DMS 273 (cell line): Measurements from ENCODE around the gene SFI1.
A peak's percentile ranks its signal among the peaks of the same experiment; 100 is the strongest.
"Not testable (repeated sequence)": the region's sequence is repeated elsewhere in the genome, so short reads cannot be mapped to it uniquely, and the experiment has no call there.

Experiments used
- DNase-seq: peaks from one replicate; lab custom pipeline; 2025; ENCODE audit not compliant: unreplicated experiment; lab: John Stamatoyannopoulos, UW

The SFI1 gene

GRCh38 chr22:31490496-31490925 lies 5.8 kb upstream of the SFI1 start:
- peak; percentile 57 for DNase-seq

DNA sequence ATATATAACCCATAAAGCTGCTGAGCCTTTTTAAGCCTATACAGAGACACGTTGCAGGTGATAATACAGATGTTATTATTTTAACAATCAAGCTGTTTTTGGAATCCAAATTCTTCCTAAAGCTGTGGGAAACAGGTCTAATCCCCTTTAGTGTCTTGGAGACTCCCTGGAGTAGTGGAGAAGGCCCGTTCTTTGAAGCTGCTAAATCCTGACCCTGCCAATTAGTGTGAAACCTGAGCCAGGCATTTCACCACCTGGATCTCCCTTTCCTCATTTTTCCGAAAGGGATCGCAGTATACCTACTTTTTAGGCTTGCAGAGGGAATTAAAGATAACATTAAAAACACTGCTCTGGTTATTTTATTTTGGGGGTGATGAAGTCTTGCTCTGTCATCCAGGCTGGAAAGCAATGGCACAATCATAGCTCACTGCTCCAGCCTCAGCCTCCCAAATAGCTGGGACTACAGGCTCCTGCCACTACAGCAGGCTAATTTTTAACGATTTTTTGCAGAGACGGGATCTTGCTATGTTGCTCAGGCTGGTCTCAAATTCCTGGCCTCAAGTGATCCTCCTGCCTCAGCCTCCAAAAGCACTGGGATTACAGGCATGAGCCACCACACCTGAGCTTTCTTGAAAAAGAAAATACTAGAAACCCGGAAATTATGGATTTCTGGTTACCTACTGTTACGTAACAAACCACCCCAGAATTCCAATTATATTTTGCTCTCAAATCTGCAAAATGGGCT lies 4.9 kb upstream of the SFI1 start:
- DNase-seq: peak; percentile 26

GRCh38 chr22:31492151-31492550 lies 4.2 kb upstream of the SFI1 start:
- DNase-seq: no peak

DNA sequence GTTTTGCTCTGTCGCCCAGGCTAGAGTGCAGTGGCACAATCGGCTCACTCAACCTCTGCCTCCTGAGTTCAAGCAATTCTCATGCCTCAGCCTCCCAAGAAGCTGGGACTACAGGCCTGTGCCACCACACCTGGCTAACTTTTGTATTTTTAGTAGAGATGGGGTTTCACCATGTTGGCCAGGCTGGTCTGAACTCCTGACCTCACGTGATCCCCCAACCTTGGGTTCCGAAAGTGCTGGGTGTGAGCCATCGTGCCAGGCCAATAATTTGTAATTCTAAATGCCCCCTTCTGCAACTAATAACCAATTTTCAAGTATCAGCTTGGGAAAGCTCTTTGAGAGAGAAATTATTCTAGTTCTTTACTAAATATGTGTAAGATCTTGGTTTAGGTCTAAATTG lies 3.0 kb upstream of the SFI1 start:
- DNase-seq: not testable (repeated sequence)

DNA sequence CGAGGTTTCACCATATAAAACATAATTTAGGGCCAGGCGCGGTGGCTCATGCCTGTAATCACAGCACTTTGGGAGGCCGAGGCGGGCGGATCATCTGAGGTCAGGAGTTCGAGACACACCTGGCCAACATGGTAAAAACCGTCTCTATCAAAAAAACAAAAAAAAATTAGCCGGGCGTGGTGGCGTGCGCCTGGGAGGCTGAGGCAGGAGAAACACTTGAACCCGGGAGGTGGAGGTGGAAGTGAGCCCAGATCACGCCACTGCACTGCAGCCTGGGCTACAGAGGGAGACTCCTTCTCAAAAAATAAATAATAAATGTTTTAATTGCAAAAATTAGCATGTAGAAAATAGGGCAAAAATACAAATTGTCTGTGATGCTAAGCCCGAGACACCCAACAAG lies 993 bp upstream of the SFI1 start:
- DNase-seq: no peak

- peak; percentile 57 for DNase-seq
These were observed 405 bp downstream of the SFI1 start for GRCh38 chr22:31496735-31497146.

- DNase-seq: no peak
These were observed 1.0 kb downstream of the SFI1 start for GRCh38 chr22:31497148-31497938.

DNA sequence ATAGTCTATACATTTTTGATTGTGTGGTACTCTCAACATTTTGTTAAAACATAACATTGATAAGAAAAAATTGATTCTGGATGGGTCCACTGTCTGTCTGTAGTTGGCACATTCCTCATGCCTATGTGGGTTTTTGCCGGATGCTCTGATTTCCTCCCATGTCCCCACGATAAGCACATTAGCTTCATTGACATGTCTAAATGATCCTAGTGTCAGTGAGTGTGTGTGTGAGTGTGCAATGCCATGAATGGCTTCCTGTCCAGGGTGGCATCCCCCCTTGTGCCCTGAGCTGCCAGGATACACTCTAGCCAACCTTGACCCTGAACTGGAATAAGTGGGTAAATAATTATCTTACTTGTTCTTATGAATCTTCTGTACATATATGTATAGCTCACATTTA lies 5.4 kb downstream of the SFI1 start:
- DNase-seq: no peak

- DNase-seq: no peak
These were observed 7.1 kb downstream of the SFI1 start for GRCh38 chr22:31503211-31503964.

DNA sequence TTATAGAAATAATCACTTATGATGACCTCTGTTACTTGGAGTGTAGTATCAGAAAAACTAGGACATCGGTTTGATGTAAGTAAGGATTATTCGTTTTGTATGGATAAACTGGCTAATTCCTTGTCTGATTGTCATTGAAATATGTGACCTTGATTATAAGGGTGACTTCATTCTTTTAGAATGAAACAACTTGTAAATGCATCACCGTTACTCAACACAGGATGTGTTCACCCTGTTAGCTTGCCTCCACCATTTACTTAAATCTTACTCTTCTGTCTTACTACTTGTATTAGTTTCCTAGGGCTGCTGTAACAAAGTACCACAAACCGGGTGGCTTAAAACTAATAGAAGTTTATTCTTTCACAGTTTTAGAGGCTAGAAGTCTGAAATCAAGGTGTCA lies 7.9 kb downstream of the SFI1 start:
- DNase-seq: no peak

- not testable (repeated sequence) for DNase-seq
These were observed 11.2 kb downstream of the SFI1 start for GRCh38 chr22:31507517-31507916.

DNA sequence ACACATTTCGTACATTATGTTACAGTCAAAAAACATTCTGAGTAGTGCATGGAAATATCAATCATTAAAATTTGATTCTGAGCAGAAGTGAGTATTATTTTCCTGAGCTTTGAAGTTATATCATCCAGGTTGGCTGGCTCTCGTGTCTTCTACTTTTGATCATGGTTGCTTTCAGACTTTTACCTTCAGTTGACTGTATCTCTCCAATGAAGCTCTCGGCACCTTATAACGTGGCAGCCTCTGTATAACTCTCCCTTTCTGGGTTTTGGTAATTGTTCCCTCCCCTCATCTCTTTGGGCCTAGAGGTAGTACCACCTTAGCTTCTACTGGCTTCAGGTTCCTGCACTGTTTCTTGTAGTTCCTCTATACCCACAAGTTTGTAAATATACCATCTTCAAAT lies 12.2 kb downstream of the SFI1 start:
- no peak for DNase-seq

GRCh38 chr22:31509061-31509762 lies 12.9 kb downstream of the SFI1 start:
- DNase-seq: no peak

DNA sequence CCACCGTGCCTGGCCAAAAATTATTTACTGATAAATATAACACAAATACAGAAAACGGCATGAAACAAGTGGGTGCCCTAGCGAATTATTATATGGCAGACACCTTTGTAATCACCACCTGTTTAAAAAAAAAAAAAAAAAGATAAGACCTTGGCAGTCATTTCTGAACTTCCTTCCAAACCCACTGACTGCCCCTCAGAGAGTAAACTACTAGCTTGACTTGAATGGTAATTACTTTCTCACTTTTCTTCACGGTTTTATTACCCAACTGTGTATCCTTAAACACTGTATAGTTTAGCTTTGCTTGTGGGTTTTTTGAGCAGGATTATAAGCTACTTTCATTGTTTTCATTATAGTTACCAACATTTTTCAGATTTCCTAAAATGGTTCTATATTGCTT lies 23.7 kb downstream of the SFI1 start:
- DNase-seq: no peak

GRCh38 chr22:31524132-31524531 lies 27.8 kb downstream of the SFI1 start:
- not testable (repeated sequence) for DNase-seq

DNA sequence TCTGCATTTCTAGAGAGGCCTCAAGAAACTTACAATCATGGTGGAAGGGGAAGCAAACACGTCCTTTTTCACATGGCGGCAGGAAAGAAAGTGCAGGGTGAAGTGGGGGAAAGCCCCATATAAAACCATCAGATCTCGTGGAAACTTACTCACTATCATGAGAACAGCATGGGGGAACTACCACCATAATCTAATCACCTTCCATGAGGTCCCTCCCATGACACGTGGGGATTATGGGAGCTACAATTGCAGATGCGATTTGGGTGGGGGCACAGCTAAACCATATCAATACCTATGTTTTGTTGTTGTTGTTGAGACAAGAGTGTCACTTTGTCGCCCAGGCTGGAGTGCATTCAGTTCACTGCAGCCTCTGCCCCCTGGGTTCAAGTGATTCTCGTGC lies 29.9 kb downstream of the SFI1 start:
- no peak for DNase-seq

DNA sequence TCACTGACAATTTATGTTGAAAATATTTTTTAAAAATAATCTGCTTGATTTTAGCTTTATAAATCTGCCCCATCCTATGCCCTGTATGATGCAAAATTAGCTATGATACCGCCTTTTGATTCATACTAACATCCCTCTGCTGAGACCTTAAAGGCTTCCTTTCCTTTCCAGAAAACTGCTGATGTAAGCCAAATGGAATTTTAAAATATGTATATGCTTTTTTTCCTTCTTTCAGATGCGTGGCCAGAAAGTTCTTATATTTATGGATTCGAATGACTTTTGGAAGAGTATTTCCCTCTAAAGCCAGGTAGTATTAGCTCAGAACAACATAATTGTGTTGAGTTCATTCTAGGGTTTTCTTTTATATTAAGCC lies 34.5 kb downstream of the SFI1 start:
- DNase-seq: no peak

- DNase-seq: no peak
These were observed 35.7 kb downstream of the SFI1 start for GRCh38 chr22:31532060-31532459.

GRCh38 chr22:31533374-31533773 lies 37.0 kb downstream of the SFI1 start:
- no peak for DNase-seq

DNA sequence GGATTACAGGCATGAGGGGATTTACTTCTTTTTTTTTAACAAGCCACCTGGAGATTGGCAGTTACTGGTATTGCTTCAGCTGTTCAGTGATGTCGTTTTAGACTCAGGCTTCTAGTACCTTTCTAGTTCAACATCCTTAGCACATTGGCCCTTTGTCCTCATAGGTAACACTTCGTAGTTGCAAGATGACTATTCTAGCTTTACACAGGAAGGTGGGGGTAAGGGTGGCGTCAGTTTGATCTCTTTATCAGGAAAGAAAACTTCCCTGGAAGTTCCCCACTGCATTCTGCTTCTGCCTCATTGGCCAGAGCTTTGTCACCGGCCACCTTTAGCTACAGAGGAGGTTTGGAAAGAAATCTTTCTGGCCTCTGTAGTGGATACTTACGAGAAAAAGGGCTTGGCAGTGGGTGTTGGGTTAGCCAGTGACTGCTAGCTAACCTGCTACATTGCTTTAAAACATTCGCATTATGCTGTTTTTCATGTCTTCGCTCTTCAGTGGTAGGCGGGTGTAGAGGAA lies 40.7 kb downstream of the SFI1 start:
- DNase-seq: no peak

GRCh38 chr22:31538815-31539214 lies 42.5 kb downstream of the SFI1 start:
- no peak for DNase-seq
